Measurements from ENCODE around the gene CNDP1. TPM values are rescaled to one million over a fixed set of nuclear protein-coding genes. Genes with fewer than 3 reads are reported as not detected.

The CNDP1 gene
- total RNA-seq, 1 donor from 2014 or later, result not detected

DNA sequence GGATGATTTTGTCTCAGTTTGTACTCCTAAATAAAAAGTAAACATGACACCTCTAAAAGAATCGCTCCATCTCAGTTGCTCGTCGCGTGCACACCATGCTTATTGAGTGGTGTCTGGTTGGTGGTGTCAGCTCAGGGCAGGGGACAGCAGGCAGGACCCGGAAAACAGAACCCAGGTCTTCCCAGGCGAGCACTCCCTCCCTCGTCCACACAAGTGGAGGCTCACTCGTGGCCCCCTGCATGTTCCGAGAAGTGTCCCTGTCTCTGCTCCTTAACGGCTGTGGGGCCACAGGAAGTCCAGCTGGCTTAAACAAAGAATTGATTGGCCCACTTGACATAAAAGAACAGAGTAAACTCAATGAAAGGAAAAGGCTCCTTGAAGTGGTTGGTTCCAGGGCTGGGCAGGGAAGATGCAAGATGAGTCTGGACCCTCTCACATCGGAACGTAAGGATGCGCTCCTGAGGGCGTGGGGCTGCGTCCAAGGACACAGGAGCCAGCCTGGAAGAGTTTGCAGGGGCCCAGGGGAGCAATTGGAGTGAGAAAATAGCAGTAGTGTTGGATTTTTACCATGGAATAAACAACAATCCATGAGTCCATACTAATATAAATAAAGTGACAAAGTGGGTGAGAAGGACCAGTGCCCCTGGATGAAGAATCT, 13.1 kb upstream of the CNDP1 start:
- H3K36me3 ChIP-seq (ENCODE audit: insufficient read depth, low read length), result peaks cover 3% of the 10 kb centered on the region
- H3K4me1 Mint-ChIP-seq (ENCODE audit: low read depth, unreplicated experiment), result no peaks in the 10 kb centered on the region
- H3K79me2 ChIP-seq (ENCODE audit: insufficient read depth, low read length), result no peaks in the 10 kb centered on the region
- H3K36me3 Mint-ChIP-seq (ENCODE audit: low read depth, unreplicated experiment), result peaks cover 45% of the 10 kb centered on the region
- H3K27me3 Mint-ChIP-seq (ENCODE audit: low read depth, unreplicated experiment), result no peaks in the 10 kb centered on the region
- no peaks in the 10 kb centered on the region for H3K27me3 ChIP-seq (ENCODE audit: insufficient read depth, low read length)
- H4K20me1 ChIP-seq (ENCODE audit: insufficient read depth, low read length), result no peaks in the 10 kb centered on the region
- TF ChIP-seq, protein P1, sequence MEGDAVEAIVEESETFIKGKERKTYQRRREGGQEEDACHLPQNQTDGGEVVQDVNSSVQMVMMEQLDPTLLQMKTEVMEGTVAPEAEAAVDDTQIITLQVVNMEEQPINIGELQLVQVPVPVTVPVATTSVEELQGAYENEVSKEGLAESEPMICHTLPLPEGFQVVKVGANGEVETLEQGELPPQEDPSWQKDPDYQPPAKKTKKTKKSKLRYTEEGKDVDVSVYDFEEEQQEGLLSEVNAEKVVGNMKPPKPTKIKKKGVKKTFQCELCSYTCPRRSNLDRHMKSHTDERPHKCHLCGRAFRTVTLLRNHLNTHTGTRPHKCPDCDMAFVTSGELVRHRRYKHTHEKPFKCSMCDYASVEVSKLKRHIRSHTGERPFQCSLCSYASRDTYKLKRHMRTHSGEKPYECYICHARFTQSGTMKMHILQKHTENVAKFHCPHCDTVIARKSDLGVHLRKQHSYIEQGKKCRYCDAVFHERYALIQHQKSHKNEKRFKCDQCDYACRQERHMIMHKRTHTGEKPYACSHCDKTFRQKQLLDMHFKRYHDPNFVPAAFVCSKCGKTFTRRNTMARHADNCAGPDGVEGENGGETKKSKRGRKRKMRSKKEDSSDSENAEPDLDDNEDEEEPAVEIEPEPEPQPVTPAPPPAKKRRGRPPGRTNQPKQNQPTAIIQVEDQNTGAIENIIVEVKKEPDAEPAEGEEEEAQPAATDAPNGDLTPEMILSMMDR (IDR thresholded peaks at IDR 0.05; ENCODE audit: insufficient read depth, low read depth, low read length), result no peak
- no peak for TF ChIP-seq EZH2 (IDR thresholded peaks at IDR 0.05; ENCODE audit: insufficient read depth, low read length)
- H3K9me3 ChIP-seq (ENCODE audit: insufficient read depth, low read depth, low read length), result no peaks in the 10 kb centered on the region
- no peaks in the 10 kb centered on the region for H3K4me1 ChIP-seq (ENCODE audit: insufficient read depth, low read length)
- no peak for FAIRE-seq
- no peak overlapping the region for H3K9ac ChIP-seq (ENCODE audit: low read length)
- DNase-seq (ENCODE audit: low read depth), result no peak
- H3K9me3 Mint-ChIP-seq (ENCODE audit: unreplicated experiment), result peaks cover 5% of the 10 kb centered on the region
- H3K4me3 ChIP-seq (ENCODE audit: insufficient read depth, low read depth, low read length), result no peak overlapping the region
- no peak overlapping the region for H3K27ac Mint-ChIP-seq (ENCODE audit: unreplicated experiment)
- H3K4me3 Mint-ChIP-seq (ENCODE audit: unreplicated experiment), result no peak overlapping the region
- no peak overlapping the region for H2AFZ ChIP-seq (ENCODE audit: low read depth, low read length)
- H3K27ac ChIP-seq (ENCODE audit: low read depth, low read length), result no peak overlapping the region
- no peak overlapping the region for H3K4me2 ChIP-seq (ENCODE audit: low read length)

GRCh38 chr18:74522635-74523548, 11.4 kb upstream of the CNDP1 start:
- FAIRE-seq (no peak), DNase-seq (ENCODE audit: low read depth) (no peak)
- Histone ChIP-seq H3K27me3 (ENCODE audit: insufficient read depth, low read length) (no peaks in the 10 kb centered on the region), H3K4me2 (ENCODE audit: low read length) (no peak overlapping the region), H3K9me3 (ENCODE audit: insufficient read depth, low read depth, low read length) (no peaks in the 10 kb centered on the region), H3K4me3 (ENCODE audit: insufficient read depth, low read depth, low read length) (no peak overlapping the region), H4K20me1 (ENCODE audit: insufficient read depth, low read length) (no peaks in the 10 kb centered on the region), H2AFZ (ENCODE audit: low read depth, low read length) (no peak overlapping the region), H3K4me1 (ENCODE audit: insufficient read depth, low read length) (no peaks in the 10 kb centered on the region), H3K27ac (ENCODE audit: low read depth, low read length) (no peak overlapping the region), H3K9ac (ENCODE audit: low read length) (no peak overlapping the region), H3K79me2 (ENCODE audit: insufficient read depth, low read length) (no peaks in the 10 kb centered on the region), H3K36me3 (ENCODE audit: insufficient read depth, low read length) (no peaks in the 10 kb centered on the region)
- peak overlapping the region; percentile 31 for H3K27ac Mint-ChIP-seq (ENCODE audit: unreplicated experiment)
- TF ChIP-seq, protein P1 (IDR thresholded peaks at IDR 0.05; ENCODE audit: insufficient read depth, low read depth, low read length), result no peak
- no peak for TF ChIP-seq EZH2 (IDR thresholded peaks at IDR 0.05; ENCODE audit: insufficient read depth, low read length)
- H3K27me3 Mint-ChIP-seq (ENCODE audit: low read depth, unreplicated experiment), result no peaks in the 10 kb centered on the region
- H3K9me3 Mint-ChIP-seq (ENCODE audit: unreplicated experiment), result peaks cover 5% of the 10 kb centered on the region
- H3K36me3 Mint-ChIP-seq (ENCODE audit: low read depth, unreplicated experiment), result peaks cover 40% of the 10 kb centered on the region
- H3K4me1 Mint-ChIP-seq (ENCODE audit: low read depth, unreplicated experiment), result no peaks in the 10 kb centered on the region
- H3K4me3 Mint-ChIP-seq (ENCODE audit: unreplicated experiment), result no peak overlapping the region
